Measurements from ENCODE around the gene EVA1A.

EVA1A gene

DNA sequence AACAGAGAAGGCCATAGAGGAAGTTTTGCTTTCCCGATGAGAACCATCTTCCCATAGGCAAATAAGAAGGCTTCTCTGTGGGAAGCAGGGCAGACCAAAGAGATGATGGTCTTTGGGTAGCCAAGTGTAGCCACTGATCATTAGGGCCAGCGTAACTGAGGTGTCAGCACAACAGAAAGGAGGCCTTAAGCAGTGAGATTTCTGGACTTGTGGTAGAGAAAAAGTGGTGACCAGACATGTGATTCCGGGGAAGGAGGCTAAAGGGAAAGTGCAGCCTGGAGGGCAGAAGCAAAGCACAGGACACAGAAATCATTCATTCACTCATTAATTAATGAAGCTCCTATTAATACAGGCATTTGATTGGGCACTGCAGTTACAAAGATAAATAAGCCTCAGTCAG lies 15.4 kb downstream of the EVA1A start:
- no peak for DNase-seq

DNA sequence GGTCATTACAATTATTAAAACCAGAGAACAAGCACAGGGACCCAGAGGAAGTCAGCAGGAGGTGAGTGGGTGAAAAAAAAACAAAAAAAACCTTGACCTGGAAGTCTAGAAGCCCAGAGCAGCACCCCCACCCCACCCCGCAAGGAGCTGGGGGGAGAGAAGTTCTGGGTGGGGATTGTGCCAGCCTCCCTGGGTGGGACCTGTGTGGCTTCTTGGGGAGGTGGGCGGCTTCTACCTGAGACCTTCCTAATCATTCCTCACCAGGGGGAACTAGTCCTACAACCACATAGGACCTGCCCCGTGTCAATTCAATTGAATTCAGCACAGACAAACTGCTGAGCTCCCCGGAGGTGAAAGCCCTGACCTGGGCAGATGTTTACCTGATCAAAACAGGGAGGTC lies 17.3 kb downstream of the EVA1A start:
- DNase-seq = no peak

- DNase-seq = no peak
These were observed 19.3 kb downstream of the EVA1A start for GRCh38 chr2:75541430-75541829.

- DNase-seq = no peak
These were observed 19.7 kb downstream of the EVA1A start for GRCh38 chr2:75540994-75541393.

DNA sequence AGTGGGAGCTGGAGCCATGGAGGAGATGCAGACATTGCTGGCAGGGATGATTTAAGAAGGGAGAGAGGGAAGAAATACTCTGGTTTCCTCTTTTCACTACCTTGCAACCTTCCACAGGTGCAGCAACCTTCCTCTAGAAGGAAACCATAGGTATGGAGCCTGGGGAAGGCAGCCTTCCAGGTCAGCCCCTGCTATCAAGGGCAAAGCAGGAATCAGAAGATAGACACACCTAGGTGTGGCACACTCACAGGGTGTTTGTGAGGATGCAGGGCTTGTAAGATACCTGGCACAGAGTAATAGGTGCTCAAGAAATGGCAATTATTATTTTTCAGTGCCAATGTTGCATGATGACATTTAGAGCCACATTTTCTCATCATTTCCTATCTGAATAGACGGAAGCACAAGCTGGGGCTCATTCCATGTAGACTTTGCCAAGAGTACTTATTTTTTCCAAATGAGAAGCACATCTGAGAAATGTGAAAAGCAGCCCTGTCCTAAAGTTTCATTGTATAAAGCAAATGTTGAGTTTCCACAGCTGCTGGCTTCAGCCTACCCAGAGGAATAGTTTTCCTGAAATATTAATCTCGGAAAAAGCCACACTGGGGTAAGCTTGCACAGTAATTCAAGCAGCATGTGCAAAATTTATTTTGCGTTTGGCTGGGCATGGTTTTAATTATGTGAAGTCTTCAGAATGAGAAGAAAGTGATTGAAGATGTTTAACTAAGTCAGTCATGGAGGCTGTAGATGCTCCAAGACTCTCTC lies 20.6 kb downstream of the EVA1A start:
- DNase-seq = no peak

- no peak for DNase-seq
These were observed 21.9 kb downstream of the EVA1A start for GRCh38 chr2:75538521-75539490.

DNA sequence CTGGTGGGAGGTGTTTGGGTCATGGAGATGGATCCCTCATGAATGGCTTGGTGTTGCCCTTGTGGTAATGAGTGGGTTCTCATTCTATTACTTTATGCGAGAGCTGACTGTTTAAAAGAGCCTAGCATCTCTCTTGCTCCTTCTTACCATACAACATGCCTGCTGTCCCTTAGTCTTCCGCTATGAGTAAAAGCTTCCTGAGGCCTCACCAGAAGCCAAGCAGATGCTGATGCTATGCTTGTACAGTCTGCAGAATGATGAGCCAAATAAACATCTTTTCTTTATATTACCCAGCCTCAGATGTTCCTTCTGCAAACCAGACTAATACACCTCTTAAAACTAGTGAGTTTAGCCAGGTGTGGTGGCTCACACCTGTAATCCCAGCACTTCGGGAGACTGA lies 23.1 kb downstream of the EVA1A start:
- DNase-seq = no peak

GRCh38 chr2:75533135-75533534 lies 27.6 kb downstream of the EVA1A start:
- DNase-seq = no peak

- no peak for DNase-seq
These were observed 28.3 kb downstream of the EVA1A start for GRCh38 chr2:75532488-75532887.

DNA sequence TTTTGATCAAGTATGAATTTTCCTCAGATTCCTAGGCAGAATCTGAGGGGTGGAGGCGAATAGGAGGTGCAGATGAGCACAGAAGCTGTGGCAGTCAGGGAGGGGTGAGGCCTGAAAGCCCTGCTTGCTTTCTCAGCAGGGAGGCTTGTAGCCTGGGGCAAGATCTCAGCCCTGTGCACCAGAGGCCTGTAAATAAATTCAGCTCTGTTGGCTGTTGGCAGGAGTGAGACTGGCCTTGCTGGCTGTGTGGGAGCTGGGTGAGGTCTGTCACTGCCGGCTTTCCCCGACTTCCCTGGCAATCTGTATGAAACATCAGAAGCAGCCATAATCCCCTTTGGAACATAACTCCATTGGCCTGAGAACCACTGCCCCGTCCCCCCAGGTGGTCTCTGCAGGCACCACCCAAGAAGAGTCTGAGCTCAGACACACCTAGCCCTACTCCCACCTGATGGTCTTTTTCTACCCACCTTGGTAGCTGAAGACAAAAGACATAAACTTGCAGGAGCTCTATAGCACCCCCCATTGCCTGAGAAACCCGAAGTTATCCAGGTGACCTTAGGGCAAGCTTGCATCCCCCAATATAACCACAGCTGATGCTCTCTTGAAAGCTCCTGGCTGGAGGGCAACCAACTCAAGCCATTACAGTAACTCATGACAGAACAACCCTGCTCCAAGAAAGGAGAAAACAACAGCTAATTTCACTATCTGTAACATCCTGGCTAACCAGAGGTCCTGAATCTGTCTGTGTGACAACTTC lies 32.3 kb downstream of the EVA1A start:
- no peak for DNase-seq

DNA sequence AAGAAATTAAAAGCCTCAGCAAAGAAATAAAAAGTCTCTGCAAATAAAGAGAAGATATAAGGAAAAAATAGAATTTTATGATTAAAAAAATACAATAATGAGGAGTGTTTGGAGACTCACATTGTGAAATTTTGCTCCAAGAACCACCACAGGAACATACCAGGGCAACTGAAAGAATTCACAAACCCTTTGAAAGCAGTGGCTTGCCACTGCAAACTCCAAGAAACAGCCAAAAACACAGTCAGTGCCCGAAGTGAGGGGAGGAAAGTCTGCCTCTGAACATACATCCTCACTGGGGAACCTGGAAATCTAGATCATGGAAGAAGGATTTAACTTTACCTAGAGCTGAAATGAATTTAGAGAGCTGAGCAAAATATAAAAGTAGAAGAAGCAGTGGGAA lies 33.1 kb downstream of the EVA1A start:
- DNase-seq = no peak

DNA sequence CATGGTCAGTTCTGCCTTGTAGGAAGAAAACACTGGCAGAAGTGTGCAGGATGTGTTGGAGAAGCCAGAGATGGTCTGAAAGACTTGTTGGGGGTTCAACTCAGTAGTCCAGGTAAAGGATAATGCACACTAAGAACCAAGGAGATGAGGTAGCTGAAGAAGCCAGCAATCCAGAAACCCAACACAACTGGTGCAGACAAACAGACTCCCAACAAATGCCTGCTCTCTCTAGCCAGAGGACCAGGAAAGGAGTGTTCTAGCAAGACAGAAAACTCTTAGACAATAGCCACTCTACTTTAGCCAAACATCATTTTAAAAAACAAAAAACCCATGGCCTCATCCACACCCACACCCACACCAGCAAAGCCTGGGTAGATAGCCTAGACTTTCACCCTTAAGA lies 33.9 kb downstream of the EVA1A start:
- DNase-seq = no peak

DNA sequence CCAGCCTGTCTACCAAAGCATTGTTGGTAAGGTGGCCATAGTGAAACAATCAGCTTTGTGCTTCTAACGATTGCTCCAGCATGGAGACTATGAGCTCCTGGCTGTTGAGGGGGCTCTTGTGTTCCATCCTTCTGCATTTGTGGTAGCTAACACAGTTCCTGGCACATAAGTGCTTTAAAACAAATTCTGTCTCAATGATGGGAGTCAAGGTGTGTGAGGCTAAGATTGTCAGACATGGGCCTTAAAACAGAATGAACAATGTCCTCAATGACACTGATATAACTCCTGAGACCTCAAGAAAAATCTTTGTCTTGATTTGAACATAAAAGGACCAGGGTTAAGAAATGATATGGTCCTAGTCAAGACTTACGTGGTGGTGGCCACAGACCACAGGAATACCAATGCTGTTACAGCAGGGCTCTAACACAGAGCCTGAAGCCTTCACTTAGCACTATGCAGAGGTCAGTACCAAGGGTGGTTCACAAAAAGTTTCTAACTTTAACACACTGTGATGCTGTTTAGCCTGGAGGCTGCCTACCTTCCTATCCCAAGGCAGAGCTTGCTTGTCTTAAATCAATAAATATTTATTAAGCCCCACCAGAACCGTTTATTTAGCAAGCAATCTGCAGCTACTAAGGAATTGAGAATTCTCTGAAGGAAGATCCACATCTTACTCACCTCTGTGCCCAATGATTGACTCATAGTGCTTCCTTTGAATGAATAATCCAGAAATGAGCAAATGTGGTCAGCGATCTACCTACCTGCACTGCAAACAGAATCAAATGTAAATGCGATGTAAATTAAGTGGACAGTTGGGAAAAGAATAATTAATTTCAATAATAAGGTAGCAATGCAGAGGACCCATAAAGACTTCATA lies 35.1 kb downstream of the EVA1A start:
- no peak for DNase-seq

- DNase-seq = no peak
These were observed 36.3 kb downstream of the EVA1A start for GRCh38 chr2:75524276-75524911.

DNA sequence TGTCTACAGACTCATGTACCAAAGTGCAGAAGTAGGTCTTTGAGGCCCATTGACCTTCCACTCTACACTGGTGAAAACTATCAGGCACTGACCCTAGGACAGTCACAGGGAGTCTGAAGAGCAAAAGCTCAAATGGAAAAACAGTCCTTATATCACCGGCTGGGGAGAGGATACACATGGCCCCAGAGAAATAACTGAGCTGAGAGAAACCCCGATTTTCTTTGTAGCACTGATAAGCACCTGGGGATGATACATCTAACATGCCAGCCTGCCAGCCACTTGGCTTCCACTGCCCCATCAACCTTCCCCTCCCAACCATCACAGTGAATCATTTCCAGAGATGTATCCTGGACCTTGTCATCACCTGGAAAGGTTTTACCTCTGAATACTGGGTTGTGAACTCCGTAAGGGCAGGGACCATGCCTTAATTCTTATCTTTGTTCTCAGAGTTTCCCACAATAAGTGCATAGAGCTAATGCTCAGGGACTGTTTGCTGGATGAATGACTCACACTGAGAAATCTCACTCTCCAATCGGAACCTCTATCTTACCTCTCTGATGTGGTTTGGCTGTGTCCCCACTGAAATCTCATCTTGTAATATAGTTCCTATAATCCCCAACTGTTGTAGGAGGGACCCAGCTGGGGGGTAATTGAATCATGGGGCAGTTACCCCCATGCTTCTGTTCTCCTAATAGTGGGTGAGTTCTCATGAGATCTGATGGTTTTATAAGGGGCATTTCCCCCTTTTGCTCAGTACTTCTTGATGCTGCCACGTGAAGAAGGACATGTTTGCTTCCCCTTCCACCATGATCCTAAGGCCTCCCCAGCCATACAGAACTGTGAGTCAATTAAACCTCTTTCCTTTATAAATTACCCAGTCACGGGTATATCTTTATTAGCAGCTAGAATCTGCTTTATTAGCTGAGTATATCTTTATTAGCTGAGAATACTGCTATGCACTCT lies 37.1 kb downstream of the EVA1A start:
- no peak for DNase-seq

DNA sequence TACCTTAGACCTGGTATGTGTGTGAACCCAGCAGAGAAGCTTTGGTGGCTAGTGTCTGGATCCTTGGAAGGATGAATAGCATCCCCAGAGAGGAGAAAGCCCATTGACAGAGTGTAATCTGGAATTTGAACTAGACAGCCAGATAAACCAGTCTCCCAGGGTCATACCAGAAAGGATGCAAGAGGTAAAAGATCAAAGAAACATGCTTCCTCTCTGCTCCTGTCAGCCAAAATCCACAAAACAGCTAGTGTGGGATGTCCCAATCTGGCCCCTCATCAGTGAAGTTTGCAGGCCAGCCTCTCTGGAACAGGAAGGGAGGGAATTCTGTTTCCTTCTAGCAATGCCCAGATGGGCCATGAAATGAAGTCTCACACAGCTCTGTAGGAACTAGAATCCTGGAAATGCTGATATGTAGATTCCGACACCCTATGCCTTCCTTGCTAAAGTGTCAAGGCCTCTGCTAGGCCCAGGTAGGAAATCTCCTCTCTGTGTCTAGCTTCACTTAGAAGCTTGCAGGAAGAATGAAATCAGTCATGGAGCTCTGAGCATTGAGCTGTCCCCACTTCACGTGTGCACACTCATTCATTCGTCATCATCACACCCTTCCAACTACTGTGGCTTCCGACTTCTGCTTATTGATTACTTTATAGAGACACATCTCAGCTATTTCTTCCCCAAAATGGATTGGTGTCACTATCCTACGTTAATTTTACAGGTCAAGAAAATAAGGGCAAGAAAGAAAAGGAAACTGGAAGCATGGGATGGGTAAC lies 38.0 kb downstream of the EVA1A start:
- DNase-seq = no peak

DNA sequence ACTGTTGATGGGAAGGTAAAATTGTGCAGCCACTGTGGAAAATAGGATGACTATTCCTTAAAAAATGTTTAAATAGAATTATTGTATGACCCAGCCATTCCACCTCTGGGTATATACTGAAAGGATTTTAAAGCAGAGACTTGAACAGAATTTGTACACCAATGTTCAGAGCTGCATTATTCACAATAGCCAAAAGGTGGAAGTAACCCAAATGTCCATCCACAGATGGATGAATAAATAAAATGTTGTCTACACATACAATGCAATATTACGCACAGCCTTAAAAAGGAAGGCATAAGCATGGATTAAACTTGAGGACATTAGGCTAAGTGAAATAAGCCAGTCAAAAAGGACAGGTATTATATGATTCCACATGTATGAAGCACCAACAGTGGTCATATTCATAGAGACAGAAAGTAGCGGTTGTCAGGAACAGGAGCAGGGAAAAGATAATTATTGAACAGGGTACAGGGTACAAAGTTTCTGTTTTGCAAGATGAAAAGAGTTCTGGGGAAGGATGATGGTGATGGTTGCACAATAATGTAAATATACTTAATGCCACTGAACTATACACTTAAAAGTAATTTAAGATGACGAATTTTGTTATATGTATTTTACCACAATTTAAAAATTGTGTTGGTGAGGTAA lies 39.4 kb downstream of the EVA1A start:
- DNase-seq = no peak

DNA sequence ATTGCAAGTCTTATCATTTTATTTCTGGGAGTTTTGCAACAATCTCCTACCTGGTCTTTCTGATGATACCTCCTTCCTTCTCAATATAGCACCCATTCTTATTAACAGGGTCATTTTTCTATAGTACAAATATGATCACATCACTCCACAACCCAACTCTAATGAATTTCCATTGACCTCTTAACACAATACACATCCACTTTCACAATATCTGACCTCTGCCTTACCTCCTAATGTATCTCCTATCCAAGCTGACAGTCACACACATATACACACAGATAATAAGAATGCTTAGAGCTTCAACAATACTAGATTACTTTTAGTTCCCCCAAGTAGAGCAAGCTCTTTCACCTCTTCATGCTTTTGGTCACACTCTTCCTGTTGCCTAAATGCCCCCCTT lies 40.9 kb downstream of the EVA1A start:
- no peak for DNase-seq

Measured in anterior cingulate cortex (tissue), 58 donors.